HG03045 (cell line): ENCODE data around the gene HHAT.

ENCODE experiments used
- ATAC-seq: cut with Tn5 transposase; IDR thresholded peaks from one replicate; pipeline ENCODE4 v1.9.1; 2021; ENCODE audit warnings: mild to moderate bottlenecking, moderate library complexity; ENCODE audit not compliant: unreplicated experiment

HHAT gene

GRCh38 chr1:210437111-210437510 lies 108.4 kb downstream of the HHAT start:
- ATAC-seq, result no peak

- no peak for ATAC-seq
These were observed 109.1 kb downstream of the HHAT start for GRCh38 chr1:210437781-210438180.

DNA sequence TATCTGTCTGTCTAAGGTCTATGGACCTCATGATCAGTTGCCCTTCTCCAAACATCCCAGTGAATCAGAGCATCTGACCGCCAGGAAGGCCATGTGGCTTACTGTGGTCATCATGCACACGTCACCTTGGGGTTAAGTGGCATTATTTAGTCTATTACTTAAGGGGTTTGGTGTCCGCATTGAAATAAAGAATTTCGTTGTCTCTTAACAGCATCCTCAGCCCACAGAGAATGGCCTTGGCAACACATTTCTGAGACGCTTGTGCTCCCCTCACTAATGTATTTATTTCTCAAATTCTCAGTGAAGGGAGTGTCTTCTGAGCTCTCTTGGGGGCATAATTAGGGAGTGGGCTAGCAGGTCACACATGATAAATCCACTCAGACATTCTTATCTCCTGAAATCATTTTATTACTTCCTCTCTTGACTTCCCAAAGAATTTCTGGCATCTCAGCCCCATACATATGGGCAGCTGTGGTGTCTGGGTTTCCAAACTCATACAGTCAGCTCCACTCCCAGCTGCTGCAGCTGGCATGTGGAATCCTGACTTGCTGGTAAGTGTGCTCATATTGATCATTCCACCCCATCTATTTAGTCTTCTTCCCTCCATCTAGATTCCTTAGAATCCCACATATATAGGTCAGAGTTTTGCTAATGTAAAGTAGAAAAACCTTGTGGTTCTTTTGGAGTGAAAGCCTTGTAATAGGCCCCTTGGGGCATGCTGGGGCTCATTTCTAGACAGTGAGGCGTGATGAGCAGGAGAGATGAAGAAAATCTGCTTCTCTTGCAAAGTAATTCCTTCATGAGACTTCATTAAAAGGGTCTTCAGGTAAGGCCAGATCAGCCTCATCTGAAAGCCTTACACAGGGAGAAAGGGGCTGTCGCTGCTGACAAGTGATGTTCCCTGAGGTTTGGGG lies 110.5 kb downstream of the HHAT start:
- ATAC-seq, result no peak

DNA sequence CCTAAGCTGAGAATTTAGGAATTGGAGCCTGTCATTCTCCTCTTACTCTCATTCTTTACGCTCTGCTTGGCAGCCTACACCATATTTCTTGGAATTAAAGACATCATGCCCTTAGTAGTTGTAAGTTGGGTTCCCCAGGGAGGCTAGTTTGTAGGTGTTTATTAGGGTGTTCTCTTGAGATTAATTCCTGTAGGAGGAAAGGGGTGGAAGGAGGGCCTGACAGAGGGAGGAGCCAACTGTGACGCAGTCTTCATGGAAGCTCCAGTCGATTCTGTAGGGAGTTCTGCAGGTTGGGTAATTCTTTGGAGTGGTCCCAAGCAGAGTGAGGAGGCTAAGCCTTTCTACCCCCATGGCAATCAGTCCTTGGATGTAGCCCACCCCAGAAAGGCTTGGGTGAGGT lies 111.4 kb downstream of the HHAT start:
- ATAC-seq, result no peak

DNA sequence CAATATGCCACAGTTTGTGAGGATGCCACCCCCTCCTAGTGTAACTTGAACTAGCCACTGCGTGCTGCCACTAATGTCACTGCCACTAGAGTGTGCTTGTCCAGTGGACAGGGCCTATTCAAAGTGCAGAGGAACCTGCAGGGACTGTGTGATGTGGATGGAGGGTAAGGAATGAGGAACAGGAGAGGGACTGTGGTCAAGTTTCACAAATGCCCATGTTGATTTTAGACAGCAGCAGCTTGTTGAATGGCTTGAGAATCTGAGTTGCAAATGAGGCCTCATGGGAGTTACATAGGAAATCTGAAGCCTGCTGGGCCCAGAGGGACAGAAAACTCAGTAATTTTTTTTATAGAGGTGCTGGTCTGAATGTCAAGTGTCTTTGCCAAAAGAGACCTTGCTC lies 112.3 kb downstream of the HHAT start:
- no peak for ATAC-seq

GRCh38 chr1:210445485-210445884 lies 116.8 kb downstream of the HHAT start:
- ATAC-seq, result no peak

DNA sequence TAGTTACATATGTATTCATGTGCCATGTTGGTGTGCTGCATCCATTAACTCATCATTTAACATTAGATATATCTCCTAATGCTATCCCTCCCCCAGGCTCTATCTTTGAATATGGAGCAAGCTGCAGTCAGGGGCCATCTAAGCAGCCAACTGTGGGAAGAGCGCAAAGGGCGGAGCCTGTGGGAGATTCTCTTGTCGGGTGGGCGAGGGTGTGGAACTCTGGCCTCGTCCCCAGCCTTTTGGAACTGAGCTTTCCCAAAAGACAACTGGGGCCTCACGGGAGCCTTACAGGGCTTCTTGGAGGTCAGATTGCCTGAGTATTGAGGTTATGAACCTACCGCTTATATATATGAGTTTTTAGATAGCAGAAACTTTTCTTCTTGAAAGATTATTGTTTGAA lies 117.2 kb downstream of the HHAT start:
- ATAC-seq, result no peak

DNA sequence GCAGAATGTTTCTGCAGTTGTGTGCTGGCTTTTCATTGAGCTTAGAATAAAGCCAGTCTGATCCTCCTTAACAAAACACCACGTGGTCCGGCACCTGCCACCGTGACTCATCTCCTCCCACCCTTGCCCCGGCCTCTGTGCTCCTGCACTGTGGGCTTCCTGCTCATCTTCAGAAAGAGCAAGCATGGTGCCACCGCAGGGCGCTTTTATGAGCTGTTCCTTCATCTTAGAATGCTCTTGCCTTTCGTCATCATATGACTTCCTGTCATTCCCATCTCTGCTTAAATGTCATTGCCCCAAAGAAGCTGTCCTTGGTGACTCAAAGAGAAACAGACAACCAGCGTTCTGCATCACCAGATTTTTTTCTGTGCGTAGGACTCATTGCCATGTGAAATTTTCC lies 117.8 kb downstream of the HHAT start:
- ATAC-seq, result no peak

GRCh38 chr1:210447456-210448057 lies 118.9 kb downstream of the HHAT start:
- ATAC-seq, result no peak

DNA sequence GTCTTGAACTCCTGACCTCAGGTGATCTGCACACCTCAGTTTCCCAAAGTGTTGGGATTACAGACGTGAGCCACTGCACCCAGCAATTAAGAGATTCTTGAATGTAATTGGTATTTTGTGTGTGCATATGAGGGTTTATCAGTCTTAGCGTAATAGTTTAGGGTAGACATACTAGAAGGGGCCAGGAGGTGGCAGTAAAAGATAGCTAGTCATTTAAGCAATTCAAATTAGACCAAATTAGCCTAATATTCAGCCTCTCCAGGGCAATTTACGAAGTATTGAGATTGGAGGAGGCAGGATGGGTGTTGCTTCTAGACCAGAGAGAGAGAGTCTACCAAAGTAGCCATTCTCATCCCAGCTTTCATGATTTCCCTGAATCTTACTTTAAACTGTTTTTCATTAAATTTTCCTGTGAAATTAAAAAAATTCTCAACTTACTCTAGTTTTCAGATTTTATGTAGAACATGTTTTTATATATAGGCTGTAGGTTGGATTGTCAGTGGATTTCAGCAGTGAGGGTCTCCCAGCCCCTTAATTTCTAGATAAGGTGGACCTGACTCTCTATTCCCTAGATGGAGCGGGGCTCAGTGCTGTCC lies 119.7 kb downstream of the HHAT start:
- ATAC-seq, result no peak

GRCh38 chr1:210455840-210456603 lies 127.3 kb downstream of the HHAT start:
- ATAC-seq, result no peak

DNA sequence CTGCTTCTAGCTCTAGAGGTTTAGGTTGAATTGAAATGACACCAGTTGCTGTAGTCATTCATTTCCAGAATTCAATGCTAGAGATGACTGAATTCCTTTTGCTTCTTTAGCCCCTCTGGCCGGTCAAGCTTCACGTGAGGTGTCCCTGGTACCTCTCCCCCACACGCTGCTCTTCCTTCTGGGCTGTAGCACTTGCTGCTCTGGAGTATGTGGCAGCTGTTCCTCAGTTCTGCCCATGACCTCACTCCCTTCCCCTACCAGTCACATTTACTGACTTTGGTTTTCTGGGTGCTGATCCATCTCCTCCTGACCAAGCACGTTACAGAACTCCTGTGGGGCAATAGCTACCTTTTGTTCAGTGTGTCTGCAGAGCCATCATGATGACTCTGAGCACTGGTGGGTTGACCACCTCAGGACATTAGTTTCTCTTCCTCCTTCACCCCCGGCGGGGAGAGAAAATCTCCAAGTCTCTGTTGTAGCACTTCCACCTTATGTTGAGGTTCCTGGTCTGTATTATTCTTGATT lies 128.1 kb downstream of the HHAT start:
- no peak for ATAC-seq

DNA sequence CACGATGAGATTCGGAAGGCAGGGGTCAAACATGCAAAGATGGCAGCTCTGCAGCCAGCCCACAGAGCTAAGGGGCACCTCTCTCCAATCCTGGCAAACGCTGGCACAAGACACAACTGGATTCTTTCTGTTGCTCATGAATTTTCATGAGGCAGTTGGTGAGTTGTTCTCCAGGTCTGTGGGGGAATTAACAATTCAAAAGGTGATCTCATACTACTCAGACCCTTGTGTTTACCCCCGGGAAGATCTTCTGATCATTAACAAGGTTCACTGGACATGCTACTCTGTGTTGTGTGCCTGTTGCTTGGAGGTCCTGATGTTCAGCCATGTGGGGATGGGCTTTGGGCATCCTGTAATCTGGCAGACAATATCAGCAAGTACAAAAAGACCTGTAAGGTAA lies 128.9 kb downstream of the HHAT start:
- no peak for ATAC-seq

DNA sequence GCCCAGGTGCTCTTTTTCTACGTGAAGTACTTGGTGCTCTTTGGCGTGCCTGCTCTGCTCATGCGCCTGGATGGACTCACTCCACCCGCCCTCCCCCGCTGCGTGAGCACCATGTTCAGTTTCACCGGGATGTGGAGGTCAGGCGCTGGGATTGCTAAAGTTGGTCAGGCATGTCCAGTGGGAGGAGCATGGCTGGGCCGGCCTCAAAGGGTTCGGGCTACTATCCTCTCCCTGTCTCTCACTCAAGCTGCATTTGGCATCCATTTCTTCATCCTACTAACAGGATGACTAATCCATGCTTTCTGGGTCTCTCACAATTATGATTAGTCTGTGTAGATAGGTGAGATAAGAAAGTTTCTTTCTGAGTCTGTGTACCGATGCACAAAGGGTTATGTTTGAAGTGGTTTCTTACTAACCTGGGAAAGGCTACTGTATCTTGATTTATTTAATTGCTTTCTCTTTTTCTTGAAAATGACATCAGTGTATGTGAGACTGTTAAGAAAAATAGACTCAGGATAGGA lies 135.9 kb downstream of the HHAT start:
- no peak for ATAC-seq

DNA sequence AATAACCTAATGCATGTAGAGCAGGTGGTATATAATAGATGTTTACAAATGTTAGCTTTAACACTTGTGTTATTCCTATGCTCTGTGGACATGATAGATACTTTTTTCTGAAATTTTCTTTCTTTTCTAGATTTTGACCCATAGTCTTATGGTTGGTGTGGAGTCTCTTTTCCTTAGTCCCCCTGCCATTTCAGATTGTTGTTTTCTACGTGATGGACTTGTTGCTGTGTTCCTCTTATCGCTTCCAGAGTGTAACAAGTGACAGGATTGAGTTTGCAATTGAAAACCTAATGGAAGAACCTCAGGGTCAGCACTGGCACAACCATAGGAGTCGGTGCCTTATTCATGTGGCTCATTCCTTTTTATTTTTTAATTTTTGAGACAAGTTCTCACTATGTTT lies 136.4 kb downstream of the HHAT start:
- no peak for ATAC-seq

GRCh38 chr1:210467440-210468043 lies 138.8 kb downstream of the HHAT start:
- ATAC-seq, result no peak

GRCh38 chr1:210469441-210469840 lies 140.7 kb downstream of the HHAT start:
- no peak for ATAC-seq

GRCh38 chr1:210475321-210475720 lies 146.6 kb downstream of the HHAT start:
- no peak for ATAC-seq

- no peak for ATAC-seq
These were observed 147.1 kb downstream of the HHAT start for GRCh38 chr1:210475806-210476205.

- ATAC-seq, result no peak
These were observed 148.0 kb downstream of the HHAT start for GRCh38 chr1:210476730-210477129.
